ENCODE measurements around the gene JMJD1C.

The JMJD1C gene

GRCh38 chr10:63137306-63137705 lies 328.5 kb downstream of the JMJD1C start:
- DNase-seq (ENCODE audit: low read depth in 2 of 2), result no peak

- DNase-seq (ENCODE audit: low read depth in 2 of 2), result no peak
Observed at GRCh38 chr10:63133821-63134557, 331.8 kb downstream of the JMJD1C start.

- DNase-seq (ENCODE audit: low read depth in 2 of 2), result peak; percentile 96 to 97
Observed at GRCh38 chr10:63133056-63133820, 332.5 kb downstream of the JMJD1C start, which contains the start of gene NRBF2. Gene NRBF2 (plus strand): TSS chr10:63133328. CDS start chr10:63133471, 143 bp downstream.

- no peak for DNase-seq (ENCODE audit: low read depth in 2 of 2)
Observed at GRCh38 chr10:63132651-63133055, 333.1 kb downstream of the JMJD1C start.

GRCh38 chr10:63129888-63130287 lies 335.9 kb downstream of the JMJD1C start:
- no peak for DNase-seq (ENCODE audit: low read depth in 2 of 2)

- DNase-seq (ENCODE audit: low read depth in 2 of 2), result no peak
Observed at GRCh38 chr10:63128443-63128842, 337.3 kb downstream of the JMJD1C start.

GRCh38 chr10:63125459-63125858 lies 340.3 kb downstream of the JMJD1C start:
- no peak for DNase-seq (ENCODE audit: low read depth in 2 of 2)

- no peak for DNase-seq (ENCODE audit: low read depth in 2 of 2)
Observed at GRCh38 chr10:63123727-63124362, 341.9 kb downstream of the JMJD1C start.

- no peak for DNase-seq (ENCODE audit: low read depth in 2 of 2)
Observed at GRCh38 chr10:63120554-63120953, 345.2 kb downstream of the JMJD1C start.

- no peak for DNase-seq (ENCODE audit: low read depth in 2 of 2)
Observed at GRCh38 chr10:63119041-63119440, 346.7 kb downstream of the JMJD1C start.

Data from stimulated activated CD4-positive, alpha-beta T cell treated with anti-CD3 and anti-CD28 coated beads, Interleukin-4, amount 100 ng/mL, for 48 hours (primary cell).